Endometrial microvascular endothelial cells (primary cell): ENCODE data around the gene BICDL1. TPM values are rescaled to one million over a fixed set of nuclear protein-coding genes. Genes with fewer than 3 reads are reported as not detected.

Experiments
- in situ Hi-C: cut with HindIII; loops from 2 replicates; pipeline ENCODE4 v1.10.0; 2017; ENCODE audit warnings: low sequenced_read_pairs, low pct_unique_long_range_greater_than_20kb; ENCODE audit errors: inconsistent ontology term
- total RNA-seq: library from RNA; depleted of rRNA; stranded (reverse); fragments of >200 nt; gene quantifications from one replicate; pipeline ENCODE4 v1.2.3, GENCODE V29; 2015; ENCODE audit errors: inconsistent ontology term

The BICDL1 gene
- total RNA-seq, 1 donor from 2014 or later = not detected

DNA sequence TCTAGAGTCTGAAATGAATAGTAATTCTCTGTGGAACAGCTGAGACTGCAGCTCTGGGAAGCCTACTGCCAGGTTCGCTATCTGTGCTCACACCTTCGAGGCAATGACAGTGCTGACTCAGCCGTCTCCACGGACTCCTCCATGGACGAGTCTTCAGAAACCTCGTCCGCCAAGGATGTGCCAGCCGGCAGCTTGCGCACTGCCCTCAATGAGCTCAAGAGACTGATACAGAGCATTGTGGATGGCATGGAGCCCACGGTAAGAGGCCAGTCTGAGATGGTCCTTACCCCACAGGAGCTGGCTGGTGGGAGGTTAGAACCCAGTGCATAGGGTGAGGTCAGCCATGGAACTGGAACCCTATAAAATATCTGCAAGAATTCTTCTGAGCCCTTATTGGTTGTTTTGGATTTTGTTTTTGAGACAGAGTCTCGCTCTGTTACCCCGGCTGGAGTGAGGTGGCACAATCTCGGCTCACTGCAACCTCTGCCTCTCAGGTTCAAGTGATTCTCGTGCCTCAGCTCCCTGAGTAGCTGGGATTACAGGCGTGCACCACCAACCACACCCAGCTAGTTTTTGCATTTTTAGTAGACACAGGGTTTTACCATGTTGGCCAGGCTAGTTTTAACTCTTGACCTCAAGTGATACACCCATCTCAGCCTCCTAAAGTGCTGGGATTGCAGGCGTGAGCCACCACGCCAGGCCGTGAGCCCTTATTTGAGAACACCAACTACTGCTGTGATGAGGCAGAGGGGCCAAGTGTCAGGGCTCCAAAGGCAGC, 83.6 kb downstream of the BICDL1 start:
- in situ Hi-C loops = no loop called here

DNA sequence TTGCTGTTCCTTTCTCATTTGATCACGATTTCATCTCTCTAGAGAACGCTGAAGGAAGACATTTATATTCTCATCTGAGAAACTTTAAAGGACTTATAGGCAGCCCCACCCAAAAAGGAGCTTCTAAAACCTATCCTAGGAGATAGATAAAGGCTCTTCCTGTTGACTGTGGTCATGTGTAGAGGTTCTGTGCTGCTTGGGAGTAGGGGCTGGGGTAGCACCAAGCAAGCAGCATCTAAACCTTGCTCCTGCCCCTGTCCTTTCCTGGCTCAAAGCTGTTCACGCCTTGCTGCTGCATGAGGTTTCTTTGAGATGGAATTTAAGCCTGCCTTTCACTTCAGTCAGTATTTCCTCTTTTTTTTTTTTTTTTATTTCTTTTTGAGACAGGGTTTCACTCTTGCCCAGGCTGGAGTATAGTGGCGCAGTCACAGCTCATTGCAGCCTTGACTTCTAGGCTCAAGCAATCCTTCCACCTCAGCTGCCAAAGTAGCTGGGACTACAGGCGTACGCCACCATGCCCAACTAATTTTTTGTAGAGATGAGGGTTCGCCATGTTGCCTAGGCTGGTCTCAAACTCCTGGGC, 86.1 kb downstream of the BICDL1 start:
- in situ Hi-C loops = no loop called here

DNA sequence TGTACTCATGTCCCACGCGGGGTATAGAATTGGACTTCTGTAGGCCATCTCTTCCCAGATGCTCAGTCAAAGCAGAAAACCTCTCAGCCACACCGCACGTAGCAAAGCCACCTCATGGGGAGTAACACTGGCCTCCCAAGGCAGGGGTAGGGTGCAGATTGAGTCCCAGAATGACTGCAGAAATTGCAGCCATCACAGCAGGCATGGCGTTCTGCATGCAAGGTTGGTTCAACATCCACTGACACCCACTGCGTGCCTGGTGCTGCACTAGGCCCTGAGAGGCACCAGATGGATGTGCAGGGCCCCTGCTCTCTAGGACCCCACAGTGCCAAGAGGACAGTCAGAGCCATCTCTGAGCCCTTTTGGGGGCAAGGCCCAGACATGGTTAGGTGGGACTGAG, 87.6 kb downstream of the BICDL1 start:
- in situ Hi-C loops = no loop called here

- in situ Hi-C loops = no loop called here
These were observed 88.2 kb downstream of the BICDL1 start for GRCh38 chr12:120077260-120077659.

DNA sequence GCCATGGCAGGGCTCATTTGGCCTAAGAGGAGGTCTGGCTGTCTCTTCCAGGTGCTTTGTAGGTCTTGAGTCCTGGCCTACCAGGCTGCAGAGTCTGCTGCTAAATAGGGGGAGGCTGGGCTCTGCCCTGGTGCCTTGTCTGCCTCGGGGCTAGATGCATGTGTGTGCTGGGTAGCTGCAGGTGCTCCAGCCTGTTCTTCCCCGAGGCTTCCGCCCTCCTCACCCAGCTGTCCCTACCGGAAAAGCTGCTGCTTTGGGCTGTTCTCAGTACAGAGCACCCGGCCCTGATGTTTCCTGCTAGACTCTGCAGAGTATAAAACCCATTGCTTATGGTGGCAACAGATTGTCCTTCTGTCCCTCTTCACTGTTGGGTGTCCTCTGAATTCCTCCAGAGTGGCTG, 89.8 kb downstream of the BICDL1 start:
- in situ Hi-C loops = no loop called here

GRCh38 chr12:120079411-120080400, 90.7 kb downstream of the BICDL1 start:
- in situ Hi-C loops = no loop called here

DNA sequence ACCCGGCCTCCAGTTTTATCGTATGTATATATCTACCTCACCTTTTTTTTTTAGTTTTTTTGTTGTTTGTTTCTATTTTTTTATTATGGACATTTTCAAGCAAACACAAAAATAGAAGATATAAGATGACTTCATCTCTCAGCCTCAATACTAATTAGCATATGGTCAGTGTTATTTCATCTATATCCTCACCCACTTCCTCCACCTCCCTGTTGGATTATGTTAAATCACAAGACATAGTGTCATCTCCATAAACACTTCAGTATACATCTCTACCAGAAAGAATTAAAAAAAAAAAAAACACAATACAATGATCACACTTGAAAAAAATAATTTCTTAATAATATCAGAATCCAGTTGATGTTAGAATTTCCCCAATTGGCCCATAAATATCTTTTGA, 92.6 kb downstream of the BICDL1 start:
- in situ Hi-C loops = no loop called here

- in situ Hi-C loops = no loop called here
These were observed 97.0 kb downstream of the BICDL1 start for GRCh38 chr12:120085920-120086645.

DNA sequence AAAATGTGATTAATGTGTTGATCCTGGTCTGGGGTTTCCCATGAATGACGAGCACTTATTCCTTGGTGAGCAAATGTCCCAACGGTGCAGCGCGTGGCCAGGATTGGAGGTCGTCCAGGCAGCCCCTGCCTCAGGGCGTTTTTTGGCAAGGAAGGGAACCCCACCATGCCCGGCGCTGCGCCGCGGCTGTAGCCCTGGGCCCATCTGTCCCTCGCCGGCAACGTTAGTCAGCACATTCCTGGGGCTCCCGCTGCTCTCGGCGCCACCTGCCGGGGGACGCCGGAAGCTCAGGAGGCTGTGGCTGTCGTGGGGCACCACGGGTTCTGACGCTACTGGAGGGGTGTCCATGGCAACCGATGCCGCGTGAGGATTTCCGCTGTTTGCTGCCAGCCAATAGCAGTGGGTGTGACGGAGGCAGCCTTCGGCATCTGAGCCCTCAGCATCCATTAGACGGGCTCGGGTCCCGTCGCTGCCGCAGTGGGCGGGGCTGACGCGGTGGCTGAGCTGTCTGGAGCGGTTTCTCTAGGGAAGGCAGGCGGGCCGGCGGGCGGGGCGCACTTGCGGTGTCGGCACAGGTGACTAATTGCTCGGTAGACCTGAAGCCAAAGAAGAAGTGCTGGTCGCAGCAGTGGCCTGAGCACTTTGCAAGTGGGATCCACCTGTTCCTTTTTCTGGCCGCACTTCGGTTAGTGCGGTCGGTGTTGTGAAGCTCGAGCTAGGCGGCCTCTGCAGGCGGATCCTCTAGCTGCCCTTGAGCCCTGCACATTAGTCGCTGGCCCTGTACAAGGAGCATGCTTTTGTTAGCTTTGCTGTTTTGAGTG, 98.0 kb downstream of the BICDL1 start:
- in situ Hi-C loops = no loop called here

- in situ Hi-C loops = no loop called here
These were observed 100.1 kb downstream of the BICDL1 start for GRCh38 chr12:120089105-120089504.

GRCh38 chr12:120089796-120090195, 100.8 kb downstream of the BICDL1 start:
- in situ Hi-C loops = no loop called here

DNA sequence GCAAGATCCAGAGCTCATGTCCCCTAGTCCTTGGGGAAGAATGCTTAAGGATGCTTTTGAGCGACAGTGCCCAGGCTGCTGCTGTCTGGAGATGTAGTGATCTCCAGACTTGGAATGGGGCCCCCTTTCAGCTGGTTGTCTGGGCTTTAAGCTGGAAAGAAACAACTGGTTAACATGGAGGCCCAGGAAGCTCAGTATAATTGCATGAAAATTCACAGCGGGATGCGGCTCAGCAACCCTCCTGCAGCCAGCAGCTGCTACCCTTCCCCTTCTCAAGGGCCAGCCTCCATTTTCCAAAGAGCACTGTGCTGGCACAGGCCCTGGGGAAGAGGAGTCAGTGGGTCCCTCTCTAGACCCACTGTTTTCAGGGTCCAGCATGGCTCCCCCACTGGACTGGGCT, 101.2 kb downstream of the BICDL1 start:
- in situ Hi-C loops = no loop called here

- in situ Hi-C loops = no loop called here
These were observed 101.7 kb downstream of the BICDL1 start for GRCh38 chr12:120090626-120091295.

DNA sequence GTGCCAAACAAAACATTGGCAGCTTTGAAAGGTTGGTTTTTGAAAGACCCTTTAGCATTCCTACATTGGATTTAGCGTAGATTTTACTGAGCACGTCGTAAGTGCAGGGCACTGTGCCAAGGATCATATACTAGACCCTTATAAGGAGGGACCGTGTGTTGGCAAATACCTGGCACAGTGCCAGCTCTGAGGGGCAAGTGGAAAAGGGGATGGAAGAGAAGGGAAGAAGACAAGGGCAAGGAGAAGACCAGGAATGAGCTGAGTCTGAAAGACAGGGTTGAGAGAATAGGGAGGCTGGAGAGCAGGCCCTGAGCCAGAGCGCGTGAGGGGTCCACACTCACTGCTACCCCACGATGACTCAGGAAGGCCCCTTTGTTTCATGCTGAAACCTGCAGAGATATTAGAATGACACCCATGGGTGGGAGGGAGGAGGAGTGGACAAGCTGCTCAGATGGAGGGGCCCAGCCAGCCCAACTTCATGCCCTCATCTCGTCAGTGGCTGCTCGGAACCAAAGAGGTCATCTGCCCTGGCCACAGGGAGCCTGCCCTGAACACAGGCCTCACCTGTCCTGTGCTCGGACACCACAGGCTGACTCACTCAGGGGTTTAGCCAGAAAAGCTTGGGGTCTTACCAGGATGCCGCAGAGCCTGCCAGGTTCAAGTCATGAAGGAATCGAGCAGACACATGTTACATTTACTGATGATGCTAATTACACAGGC, 102.5 kb downstream of the BICDL1 start:
- in situ Hi-C loops = no loop called here

- in situ Hi-C loops = no loop called here
These were observed 103.7 kb downstream of the BICDL1 start for GRCh38 chr12:120092551-120093335.

DNA sequence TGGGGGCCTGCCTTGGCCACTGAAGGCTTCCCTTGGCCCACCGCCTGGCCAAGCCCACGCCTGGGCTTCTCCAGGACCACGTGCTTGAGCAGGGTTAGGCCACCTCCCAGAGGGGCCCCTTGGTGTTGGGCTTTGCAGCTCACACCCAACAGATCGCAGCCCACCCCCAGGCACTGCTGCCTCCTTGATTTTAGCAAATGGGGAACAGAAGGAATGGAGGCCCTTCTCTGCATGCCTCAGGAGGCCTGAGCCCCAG, 104.2 kb downstream of the BICDL1 start:
- in situ Hi-C loops = no loop called here
